HCEC 1CT (cell line): ENCODE results near the gene DPP8.
"Not testable (repeated sequence)": the region's sequence is repeated elsewhere in the genome, so short reads cannot be mapped to it uniquely, and the experiment has no call there.

Experiments
- DNase-seq: peaks from one replicate; pipeline ENCODE4 v3.0.0-alpha.2; 2017

The DPP8 gene

DNA sequence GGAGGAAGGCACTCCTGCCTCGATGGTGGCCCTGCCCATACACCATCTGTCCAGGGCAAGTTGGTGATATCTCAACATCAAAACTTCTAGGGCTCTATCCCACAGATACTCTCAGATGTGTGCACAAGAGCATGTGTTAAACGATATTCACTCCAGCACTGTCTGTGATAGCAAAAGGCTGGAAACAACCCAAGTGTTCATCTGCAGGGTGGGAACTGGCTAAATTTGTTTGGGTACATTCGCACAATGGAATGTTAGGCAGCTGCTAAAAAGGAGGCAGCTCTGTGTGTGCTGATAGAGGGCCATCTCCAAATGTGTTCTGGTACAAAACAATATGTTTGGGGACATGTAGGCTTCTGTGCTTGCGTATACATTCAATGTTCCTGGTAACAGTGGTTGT, 114.5 kb downstream of the DPP8 start:
- DNase-seq: no peak

DNA sequence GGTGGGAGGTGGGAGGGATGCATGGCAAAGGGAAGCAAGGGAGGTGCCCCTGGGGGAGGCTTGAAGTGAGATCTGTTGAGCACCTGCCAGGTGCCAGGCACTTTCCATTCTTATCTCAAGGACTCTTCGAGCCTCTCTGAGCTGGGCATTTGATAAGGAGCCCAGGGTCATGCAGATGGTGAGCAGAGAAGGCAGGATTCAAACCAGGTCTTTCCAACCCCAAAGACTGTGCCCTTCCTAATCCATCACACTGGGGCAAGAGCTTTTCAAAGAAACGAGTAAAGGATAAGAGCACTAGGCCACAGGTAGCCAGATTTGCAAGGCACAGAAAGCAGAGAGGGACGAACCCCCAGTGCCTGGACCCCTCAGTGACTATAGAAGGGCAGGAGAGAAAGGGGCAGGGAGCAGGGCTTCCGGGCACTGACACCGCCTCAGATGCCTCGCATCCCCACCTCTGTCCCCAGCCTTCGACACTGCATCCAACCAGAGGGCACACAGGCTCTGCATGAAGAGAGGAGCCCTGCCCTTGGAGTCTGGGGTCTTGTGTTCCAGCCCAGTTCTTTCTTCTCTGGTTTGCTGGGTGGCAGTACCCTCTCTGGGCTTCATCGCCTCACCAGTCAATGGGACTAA, 115.8 kb downstream of the DPP8 start:
- no peak for DNase-seq

GRCh38 chr15:65400760-65401610, 116.5 kb downstream of the DPP8 start:
- DNase-seq: peak; percentile 60

GRCh38 chr15:65399997-65400396, 117.5 kb downstream of the DPP8 start:
- no peak for DNase-seq

DNA sequence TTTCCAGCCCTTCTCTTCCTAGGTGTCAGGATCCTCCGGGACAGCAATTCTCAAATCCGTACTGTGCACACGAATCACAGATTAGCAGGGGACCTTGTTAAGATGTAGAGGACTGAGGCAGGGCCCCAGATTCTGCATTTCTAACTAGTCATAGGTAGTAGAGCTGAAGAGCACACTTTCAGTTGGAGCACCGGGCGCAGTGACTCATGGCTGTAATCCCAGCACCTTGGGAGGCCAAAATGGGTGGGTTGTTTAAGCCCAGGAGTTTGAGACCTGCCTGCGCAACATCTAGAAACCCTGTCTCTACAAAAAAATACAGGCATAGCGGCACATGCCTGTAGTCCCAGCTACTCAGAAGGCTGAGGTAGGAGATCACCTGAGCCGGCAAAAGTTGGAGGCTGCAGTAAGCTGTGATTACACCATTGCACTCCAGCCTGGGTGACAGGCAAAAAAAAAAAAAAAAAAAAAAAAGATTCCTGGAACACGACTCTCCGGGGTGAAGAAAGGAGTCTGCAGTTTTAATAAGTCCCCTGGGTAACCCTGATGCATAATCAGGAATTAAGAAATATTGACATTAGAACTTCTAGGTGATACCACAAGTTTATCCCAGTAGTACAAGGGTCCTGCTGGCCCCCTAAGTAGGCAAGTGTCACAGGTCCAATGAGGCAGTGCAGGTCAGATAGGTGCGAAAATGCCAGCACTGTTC, 118.3 kb downstream of the DPP8 start:
- no peak for DNase-seq

DNA sequence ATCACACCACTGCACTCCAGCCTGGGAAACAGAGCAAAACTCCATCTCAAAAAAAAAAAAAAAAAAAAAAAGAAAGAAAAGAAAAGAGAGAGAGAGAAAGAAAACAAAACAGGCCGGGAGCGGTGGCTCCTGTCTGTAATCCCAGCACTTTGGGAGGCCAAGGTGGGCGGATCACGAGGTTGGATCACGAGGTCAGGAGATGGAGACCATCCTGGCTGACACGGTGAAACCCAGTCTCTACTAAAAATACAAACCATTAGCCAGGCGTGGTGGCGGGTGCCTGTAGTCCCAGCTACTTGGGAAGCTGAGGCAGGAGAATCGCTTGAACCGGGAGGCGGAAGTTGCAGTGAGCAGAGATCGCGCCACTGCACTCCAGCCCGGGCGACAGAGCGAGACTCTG, 119.0 kb downstream of the DPP8 start:
- not testable (repeated sequence) for DNase-seq

DNA sequence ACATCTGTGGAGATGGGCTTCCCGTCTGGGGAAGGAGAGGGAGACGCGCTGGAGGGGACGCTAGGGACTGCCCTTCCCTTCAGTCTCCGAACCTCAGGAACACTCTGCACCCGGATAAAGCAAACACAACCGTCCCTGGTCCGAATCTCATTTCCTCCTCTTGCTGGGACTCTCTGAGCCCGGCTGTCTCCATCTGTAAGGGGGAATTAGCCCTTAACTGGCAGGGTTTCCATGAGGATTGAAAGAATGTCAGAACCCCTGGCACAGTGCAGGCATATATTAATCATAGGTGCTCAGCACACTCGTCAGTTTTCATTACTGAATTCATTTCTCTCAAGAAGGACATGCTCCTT, 120.5 kb downstream of the DPP8 start:
- no peak for DNase-seq

DNA sequence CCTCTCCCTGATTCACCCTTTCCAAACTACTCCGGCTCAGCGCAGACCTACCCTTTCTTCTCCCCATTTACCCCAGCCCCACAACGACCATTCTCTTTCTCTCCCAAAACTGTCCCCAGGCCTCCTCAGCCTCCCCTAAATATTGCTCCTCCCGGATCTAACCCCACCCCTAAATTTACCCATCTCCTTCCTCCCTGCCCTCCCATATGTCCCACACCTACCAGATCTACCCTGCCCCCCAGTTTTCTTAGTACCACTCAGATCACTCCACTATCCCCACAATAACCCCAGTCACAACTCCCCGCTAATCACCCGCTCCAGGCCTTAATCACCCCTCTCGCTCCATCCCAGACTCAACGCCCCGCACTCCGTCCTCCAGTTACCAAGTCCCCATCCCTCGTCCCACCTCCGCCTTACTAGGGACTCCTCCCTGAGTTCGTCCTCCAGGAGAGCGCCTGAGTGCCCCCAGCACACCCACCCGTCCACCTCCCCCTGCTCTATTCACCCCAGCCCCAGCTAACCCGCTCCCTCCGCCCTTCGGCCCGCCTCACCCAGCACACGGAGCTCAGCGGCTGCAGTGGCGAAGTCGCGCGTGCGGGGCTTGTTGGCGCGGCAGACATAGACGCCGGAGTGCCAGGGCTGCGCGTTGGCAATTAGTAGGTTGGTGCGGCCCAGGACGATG, 121.1 kb downstream of the DPP8 start:
- DNase-seq: no peak

GRCh38 chr15:65395567-65396202, 121.8 kb downstream of the DPP8 start:
- no peak for DNase-seq

GRCh38 chr15:65394936-65395335, 122.6 kb downstream of the DPP8 start:
- DNase-seq: no peak

- no peak for DNase-seq
Measured at GRCh38 chr15:65394280-65394789, 123.2 kb downstream of the DPP8 start.

- DNase-seq: no peak
Measured at GRCh38 chr15:65393557-65393956, 123.9 kb downstream of the DPP8 start.

GRCh38 chr15:65393091-65393490, 124.4 kb downstream of the DPP8 start:
- no peak for DNase-seq
